H9 (cell line): Measurements from ENCODE around the gene TRIB2. TPM values are rescaled to one million over a fixed set of nuclear protein-coding genes. Genes with fewer than 3 reads are reported as not detected.

Source experiments
- DNase-seq: peaks from one replicate; pipeline ENCODE4 v3.0.0-alpha.2; 2017
- H2AFZ ChIP-seq: one replicate; pipeline ENCODE4 v1.6.1; 2013; ENCODE audit warnings: mild to moderate bottlenecking, low read length, control low read depth, moderate library complexity
- H2AK5ac ChIP-seq: 2 replicates; pipeline ENCODE4 v1.6.1; 2013; ENCODE audit warnings: low read length, control low read depth, mixed read lengths; ENCODE audit not compliant: insufficient read length
- H2BK120ac ChIP-seq: one replicate; pipeline ENCODE4 v1.6.1; 2013; ENCODE audit warnings: low read depth, mild to moderate bottlenecking, low read length, control low read depth, inconsistent platforms; ENCODE audit not compliant: poor library complexity, severe bottlenecking
- H2BK12ac ChIP-seq: 2 replicates; pipeline ENCODE4 v1.6.1; 2013; ENCODE audit warnings: low read length, control low read depth, mixed read lengths, low read depth; ENCODE audit not compliant: insufficient read length
- H2BK15ac ChIP-seq: 2 replicates; pipeline ENCODE4 v1.6.1; 2013; ENCODE audit warnings: low read depth, low read length, control low read depth
- H2BK20ac ChIP-seq: one replicate; pipeline ENCODE4 v1.6.1; 2013; ENCODE audit warnings: low read depth, mild to moderate bottlenecking, low read length, control low read depth, inconsistent platforms; ENCODE audit not compliant: poor library complexity, severe bottlenecking
- H2BK5ac ChIP-seq: 2 replicates; pipeline ENCODE4 v1.6.1; 2013; ENCODE audit warnings: low read length, control low read depth, mixed read lengths; ENCODE audit not compliant: insufficient read length
- H3K14ac ChIP-seq: 2 replicates; pipeline ENCODE4 v1.6.1; 2013; ENCODE audit warnings: low read length, control low read depth; ENCODE audit not compliant: insufficient read depth
- H3K18ac ChIP-seq: 2 replicates; pipeline ENCODE4 v1.6.1; 2013; ENCODE audit warnings: low read depth, mild to moderate bottlenecking, mixed read lengths, low read length, control low read depth; ENCODE audit not compliant: insufficient read length
- H3K23ac ChIP-seq: 2 replicates; pipeline ENCODE4 v1.6.1; 2013; ENCODE audit warnings: low read length, control low read depth, mixed read lengths, low read depth; ENCODE audit not compliant: insufficient read length
- H3K23me2 ChIP-seq: 2 replicates; pipeline ENCODE4 v1.6.1; 2013; ENCODE audit warnings: low read depth, mild to moderate bottlenecking, mixed read lengths, low read length, control low read depth; ENCODE audit not compliant: insufficient read length, poor library complexity, severe bottlenecking
- H3K27ac ChIP-seq: 2 replicates; pipeline ENCODE4 v1.5.1; 2013; ENCODE audit warnings: low read length, control low read depth, mixed read lengths, low read depth; ENCODE audit not compliant: insufficient read length
- H3K27me3 ChIP-seq: 2 replicates; pipeline ENCODE4 v1.6.1; 2013; ENCODE audit warnings: low read length, control low read depth, inconsistent platforms; ENCODE audit not compliant: insufficient read depth
- H3K4ac ChIP-seq: 2 replicates; pipeline ENCODE4 v1.6.1; 2013; ENCODE audit warnings: low read depth, mild to moderate bottlenecking, control low read depth, inconsistent platforms, low read length, moderate library complexity
- H3K4me1 ChIP-seq: 2 replicates; pipeline ENCODE4 v1.6.1; 2013; ENCODE audit warnings: low read length, control low read depth, inconsistent platforms; ENCODE audit not compliant: insufficient read depth
- H3K4me2 ChIP-seq: 2 replicates; pipeline ENCODE4 v1.6.1; 2013; ENCODE audit warnings: low read length, control low read depth, mixed read lengths; ENCODE audit not compliant: insufficient read length, insufficient read depth
- H3K56ac ChIP-seq: 2 replicates; pipeline ENCODE4 v1.6.1; 2013; ENCODE audit warnings: low read depth, mild to moderate bottlenecking, mixed read lengths, low read length, control low read depth; ENCODE audit not compliant: insufficient read length
- H3K79me1 ChIP-seq: 2 replicates; pipeline ENCODE4 v1.6.1; 2013; ENCODE audit warnings: low read depth, mild to moderate bottlenecking, moderate library complexity, low read length, control low read depth, inconsistent platforms; ENCODE audit not compliant: insufficient read depth, poor library complexity, severe bottlenecking
- H3K79me2 ChIP-seq: 2 replicates; pipeline ENCODE4 v1.6.1; 2013; ENCODE audit warnings: low read length, control low read depth, inconsistent platforms; ENCODE audit not compliant: insufficient read depth
- H3K9ac ChIP-seq: 2 replicates; pipeline ENCODE4 v1.6.1; 2013; ENCODE audit warnings: low read length, control low read depth, mixed read lengths; ENCODE audit not compliant: insufficient read length; ENCODE audit errors: extremely low read depth
- H3K9me3 ChIP-seq: one replicate; pipeline ENCODE4 v1.6.1; 2013; ENCODE audit warnings: low read depth, low read length, inconsistent platforms; ENCODE audit not compliant: control insufficient read depth
- H3T11ph ChIP-seq: one replicate; pipeline ENCODE4 v1.6.1; 2013; ENCODE audit warnings: mild to moderate bottlenecking, low read length, control low read depth, inconsistent platforms
- H4K20me1 ChIP-seq: one replicate; pipeline ENCODE4 v1.6.1; 2013; ENCODE audit not compliant: control insufficient read depth, insufficient read length, insufficient read depth
- H4K5ac ChIP-seq: 2 replicates; pipeline ENCODE4 v1.6.1; 2013; ENCODE audit warnings: low read depth, mild to moderate bottlenecking, mixed read lengths, low read length, control low read depth; ENCODE audit not compliant: insufficient read length
- H4K8ac ChIP-seq: replicated peaks from 2 replicates; pipeline ENCODE4 v1.6.1; 2013; ENCODE audit warnings: low read length, control low read depth, mixed read lengths, low read depth; ENCODE audit not compliant: insufficient read length
- H4K91ac ChIP-seq: 2 replicates; pipeline ENCODE4 v1.6.1; 2013; ENCODE audit warnings: low read depth, mild to moderate bottlenecking, moderate library complexity, mixed read lengths, low read length, control low read depth; ENCODE audit not compliant: insufficient read length
- H3K27ac Mint-ChIP-seq, 3 experiments: 2 replicates in 2 of 3; 3 replicates in 1 of 3; pipeline ENCODE4 v1.8.0; 2020 to 2021; ENCODE audit warnings: mixed read lengths in 3 of 3, mild to moderate bottlenecking in 1 of 3, moderate library complexity in 1 of 3
- H3K27me3 Mint-ChIP-seq: 2 replicates; pipeline ENCODE4 v1.8.0; 2021; ENCODE audit warnings: low read depth, mild to moderate bottlenecking, moderate library complexity, mixed read lengths
- H3K36me3 Mint-ChIP-seq, 3 experiments: 2 replicates in 2 of 3; 3 replicates in 1 of 3; pipeline ENCODE4 v1.8.0; 2020 to 2021; ENCODE audit warnings: low read depth in 3 of 3, mixed read lengths in 3 of 3; ENCODE audit not compliant: insufficient read depth in 1 of 3
- H3K4me1 Mint-ChIP-seq, 2 experiments: 2 replicates each; pipeline ENCODE4 v1.8.0; 2020; ENCODE audit warnings: mixed read lengths in 2 of 2
- H3K4me3 Mint-ChIP-seq, 2 experiments: 2 replicates in 1 of 2; 3 replicates in 1 of 2; pipeline ENCODE4 v1.8.0; 2020 to 2021; ENCODE audit warnings: mild to moderate bottlenecking in 2 of 2, mixed read lengths in 2 of 2, moderate library complexity in 1 of 2
- H3K9me3 Mint-ChIP-seq, 2 experiments: 2 replicates in 1 of 2; 3 replicates in 1 of 2; pipeline ENCODE4 v1.8.0; 2020; ENCODE audit warnings: mild to moderate bottlenecking in 2 of 2, mixed read lengths in 2 of 2, moderate library complexity in 1 of 2
- CTCF ChIP-seq: fragments of 200-600 bp; sonication (generic); conservative IDR thresholded peaks from 3 replicates; pipeline ENCODE4 v1.8.0; 2021; ENCODE audit warnings: antibody characterized with exemption, mild to moderate bottlenecking
- WGBS: extraction: QIAGEN DNeasy Blood & Tissue Kit; methylation state at CpG from one replicate; pipeline ENCODE4 v1.1.7; 2013; ENCODE audit warnings: missing lambda C conversion rate, low lambda C conversion rate, mixed read lengths; ENCODE audit not compliant: insufficient read length; ENCODE audit errors: extremely low coverage; 5-methylcytosine and 5-hydroxymethylcytosine counted together
- total RNA-seq: library from RNA; stranded (reverse); gene quantifications from 2 replicates; pipeline ENCODE4 v1.2.1, GENCODE V29; 2021

The TRIB2 gene
- total RNA-seq, 1 experiment from 2014 or later: 41.9 TPM

- TF ChIP-seq CTCF: no peak
- Histone ChIP-seq H3K9me3 (no peaks in the 10 kb centered on the region), H3K23me2 (peaks cover 13% of the 10 kb centered on the region), H2BK5ac (no peak overlapping the region), H2BK15ac (no peak overlapping the region), H3K18ac (no peak overlapping the region), H3T11ph (no peak overlapping the region), H3K79me2 (peaks cover 2% of the 10 kb centered on the region; the same call in 1 of the 2 replicates), H4K20me1 (no peaks in the 10 kb centered on the region), H2AK5ac (no peak overlapping the region), H3K27ac (no peak overlapping the region), H4K91ac (no peak overlapping the region), H4K8ac (no peak overlapping the region), H3K4ac (no peak overlapping the region), H2BK12ac (no peak overlapping the region), H3K4me1 (peaks cover 5% of the 10 kb centered on the region), H3K27me3 (no peaks in the 10 kb centered on the region), H2BK20ac (no peak overlapping the region), H3K9ac (no peak overlapping the region), H4K5ac (no peak overlapping the region), H2AFZ (no peak overlapping the region), H3K4me2 (no peak overlapping the region), H3K56ac (no peak overlapping the region), H3K23ac (no peak overlapping the region), H3K79me1 (no peaks in the 10 kb centered on the region), H2BK120ac (no peak overlapping the region), H3K14ac (no peak overlapping the region)
- Mint-ChIP-seq H3K36me3 (0 out of 7 replicates have a peak, but pooled peaks cover 0 to 2% (median 0%) of the 10 kb centered on the region in 3 experiments), H3K4me3 (no peak overlapping the region), H3K27me3 (peaks cover 2% of the 10 kb centered on the region; the same call in 1 of the 2 replicates), H3K4me1 (peaks cover 18 to 19% of the 10 kb centered on the region in 2 experiments), H3K9me3 (peaks cover 0 to 4% of the 10 kb centered on the region in 2 experiments; a peak in 1 of 5 replicates), H3K27ac (no peak overlapping the region)
- WGBS: no CpG with 5 or more reads among the region's 8 CpGs
- DNase-seq: no peak
These were observed 3.9 kb upstream of the TRIB2 start for GRCh38 chr2:12712881-12713280.
